GM10266 (cell line): ENCODE data around the gene BLACAT1.

Experiments
- DNase-seq: peaks from one replicate; pipeline ENCODE4 v3.0.0; 2012; ENCODE audit errors: extremely low spot score
- TF ChIP-seq, protein P1 (sequence below): IDR thresholded peaks from 2 replicates; pipeline ENCODE4 v1.5.1; 2012; ENCODE audit warnings: mild to moderate bottlenecking, low read depth; ENCODE audit not compliant: control insufficient read depth, insufficient read depth; ENCODE audit errors: missing control alignments

The BLACAT1 gene

DNA sequence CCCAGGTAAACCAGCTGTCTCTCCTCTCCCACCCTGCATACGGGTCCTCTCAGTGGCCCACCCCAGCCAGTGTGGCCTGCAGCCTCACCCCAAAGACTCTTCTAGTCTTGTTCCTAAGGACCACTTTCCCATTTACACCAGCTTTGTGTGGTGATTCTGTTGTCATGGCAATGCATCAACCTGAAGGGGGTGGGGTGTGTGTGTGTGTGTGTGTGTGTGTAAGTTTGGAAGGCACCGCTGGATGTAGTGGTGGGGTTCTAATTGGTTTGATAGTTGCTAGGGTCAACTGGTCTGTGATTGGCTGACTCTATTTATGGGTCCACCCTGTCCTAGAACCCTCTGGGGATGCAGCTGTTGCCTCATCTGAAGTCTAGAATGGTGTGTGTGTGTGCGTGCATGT is 43.9 kb upstream of the BLACAT1 start:
- no peak for DNase-seq
- TF ChIP-seq, protein P1, sequence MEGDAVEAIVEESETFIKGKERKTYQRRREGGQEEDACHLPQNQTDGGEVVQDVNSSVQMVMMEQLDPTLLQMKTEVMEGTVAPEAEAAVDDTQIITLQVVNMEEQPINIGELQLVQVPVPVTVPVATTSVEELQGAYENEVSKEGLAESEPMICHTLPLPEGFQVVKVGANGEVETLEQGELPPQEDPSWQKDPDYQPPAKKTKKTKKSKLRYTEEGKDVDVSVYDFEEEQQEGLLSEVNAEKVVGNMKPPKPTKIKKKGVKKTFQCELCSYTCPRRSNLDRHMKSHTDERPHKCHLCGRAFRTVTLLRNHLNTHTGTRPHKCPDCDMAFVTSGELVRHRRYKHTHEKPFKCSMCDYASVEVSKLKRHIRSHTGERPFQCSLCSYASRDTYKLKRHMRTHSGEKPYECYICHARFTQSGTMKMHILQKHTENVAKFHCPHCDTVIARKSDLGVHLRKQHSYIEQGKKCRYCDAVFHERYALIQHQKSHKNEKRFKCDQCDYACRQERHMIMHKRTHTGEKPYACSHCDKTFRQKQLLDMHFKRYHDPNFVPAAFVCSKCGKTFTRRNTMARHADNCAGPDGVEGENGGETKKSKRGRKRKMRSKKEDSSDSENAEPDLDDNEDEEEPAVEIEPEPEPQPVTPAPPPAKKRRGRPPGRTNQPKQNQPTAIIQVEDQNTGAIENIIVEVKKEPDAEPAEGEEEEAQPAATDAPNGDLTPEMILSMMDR: no peak

DNA sequence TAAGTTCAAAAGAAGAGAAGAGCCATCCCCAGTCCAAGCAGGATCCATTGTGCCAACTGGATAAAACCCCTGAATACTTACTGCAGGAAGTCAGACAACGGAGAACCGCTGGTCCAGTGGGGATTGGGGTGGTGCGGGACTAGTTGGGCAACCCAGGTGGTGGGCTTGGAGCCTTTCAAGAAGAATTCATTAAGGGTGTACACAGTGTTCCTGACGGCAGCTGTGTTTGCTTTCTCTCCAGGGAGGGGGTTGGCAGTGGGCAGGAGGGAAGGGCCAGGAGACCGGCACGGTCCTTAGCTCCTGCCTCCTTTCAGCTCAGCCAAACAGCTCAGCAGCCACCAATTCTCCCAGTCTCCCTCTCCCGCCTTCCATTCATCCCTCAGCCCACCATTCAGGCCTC is 41.5 kb upstream of the BLACAT1 start:
- no peak for DNase-seq
- TF ChIP-seq, protein P1: no peak

DNA sequence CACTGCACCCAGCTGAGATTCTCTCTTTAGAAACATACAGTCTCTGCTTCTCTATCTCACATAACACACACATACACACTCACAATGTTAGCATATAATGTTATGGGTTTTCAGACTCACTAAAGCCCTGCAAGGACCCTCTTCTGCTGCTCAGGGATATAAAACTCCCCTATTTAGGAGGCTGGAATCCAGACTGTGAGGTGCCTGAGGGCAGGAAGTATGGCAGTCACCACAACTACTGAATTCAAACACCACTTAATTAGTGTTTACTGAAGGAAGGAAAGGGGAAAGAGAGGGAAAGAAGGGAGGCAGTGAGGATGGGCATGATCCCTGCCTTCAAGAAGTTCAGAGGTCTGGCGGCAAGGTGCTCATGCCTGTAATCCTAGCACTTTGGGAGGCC is 40.8 kb upstream of the BLACAT1 start:
- DNase-seq: no peak
- TF ChIP-seq, protein P1: no peak

DNA sequence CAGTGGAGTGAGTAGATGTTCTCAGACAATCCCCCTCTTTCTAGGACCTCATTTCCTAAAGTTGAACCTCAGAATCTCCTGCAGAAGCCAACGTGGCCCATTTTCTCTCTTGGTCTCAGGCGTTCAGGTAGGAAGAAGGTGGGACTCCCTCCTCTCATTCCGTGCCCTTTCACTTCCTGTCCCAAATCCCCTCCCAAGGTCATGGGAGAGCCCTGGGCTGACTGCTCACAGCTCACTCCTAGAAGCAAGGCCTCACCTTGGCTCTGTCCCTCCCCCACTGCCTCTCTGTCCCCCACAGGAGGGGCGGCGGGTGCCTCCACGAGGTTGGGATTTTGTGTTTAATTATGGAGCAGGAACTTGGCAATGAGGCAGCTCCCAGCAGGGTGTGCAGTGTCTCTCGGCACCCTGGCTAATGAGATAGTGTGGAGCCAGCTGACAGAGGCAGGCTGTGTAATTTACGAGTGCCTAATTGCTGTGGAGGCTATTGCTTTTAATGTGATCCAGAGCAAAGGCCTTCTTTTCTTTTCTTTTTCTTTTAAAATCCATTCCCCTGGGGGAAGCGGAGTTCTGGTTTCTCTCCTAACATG is 39.5 kb upstream of the BLACAT1 start:
- DNase-seq: no peak
- TF ChIP-seq, protein P1: no peak

DNA sequence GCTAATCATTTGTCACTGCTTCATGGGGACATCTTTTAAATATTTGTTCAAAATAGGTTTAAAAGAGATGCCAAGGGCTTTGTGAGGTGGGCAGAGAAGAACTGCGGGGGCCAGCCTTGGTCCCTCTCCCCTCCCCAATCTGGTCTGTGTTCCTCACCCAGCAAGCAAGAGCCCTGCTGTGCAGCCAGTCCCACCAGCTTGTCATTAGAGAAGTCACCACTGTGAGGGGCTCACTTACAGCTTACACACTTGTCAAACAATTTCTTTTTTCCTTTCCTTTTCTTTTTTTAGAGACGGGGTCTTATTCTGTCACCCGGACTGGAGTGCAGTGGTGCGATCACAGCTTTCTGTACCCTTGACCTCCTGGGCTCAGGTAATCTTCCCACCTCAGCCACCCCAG is 38.3 kb upstream of the BLACAT1 start:
- TF ChIP-seq, protein P1: no peak
- DNase-seq: no peak

DNA sequence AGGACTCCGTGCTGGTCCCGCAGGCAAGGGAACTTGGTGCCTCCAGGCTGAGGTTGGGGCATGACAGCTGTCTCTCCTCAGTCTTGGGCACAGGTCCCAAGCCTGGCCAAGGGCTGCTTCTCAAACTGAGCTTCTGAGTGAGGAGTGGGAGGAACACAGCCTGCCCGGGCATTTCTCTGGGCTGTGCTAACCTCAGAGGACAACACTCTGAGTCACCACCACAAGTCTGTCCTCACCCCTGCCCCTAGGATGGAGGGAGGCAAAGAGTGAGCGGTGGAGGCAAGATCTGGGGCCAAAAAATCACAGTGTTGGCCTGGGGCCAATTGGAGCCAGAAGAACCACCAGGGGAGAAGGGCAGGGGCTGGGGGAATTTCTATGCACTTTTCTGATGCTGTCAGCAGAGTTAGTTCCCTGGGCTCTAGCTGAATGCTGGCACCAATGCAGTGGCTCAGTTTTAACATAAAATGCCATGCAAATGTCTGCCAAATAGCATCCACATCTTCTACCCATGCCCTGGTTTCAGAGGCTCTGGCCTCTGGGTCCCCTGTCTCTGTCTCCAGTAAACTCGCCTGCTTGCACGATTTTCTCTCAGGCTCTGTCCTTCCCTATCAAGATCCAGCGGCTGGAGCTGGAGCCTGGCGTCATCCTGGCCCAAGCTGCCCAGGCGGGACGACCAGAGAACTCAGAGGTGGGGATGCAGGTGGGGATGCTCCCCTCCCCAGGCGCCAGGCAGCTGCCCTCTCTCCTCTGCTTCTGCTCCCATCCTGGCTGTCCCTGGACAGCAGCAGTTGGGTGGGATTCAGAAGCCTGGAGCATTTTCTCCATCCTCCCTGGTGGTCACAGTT is 37.6 kb upstream of the BLACAT1 start:
- TF ChIP-seq, protein P1: no peak
- no peak for DNase-seq

DNA sequence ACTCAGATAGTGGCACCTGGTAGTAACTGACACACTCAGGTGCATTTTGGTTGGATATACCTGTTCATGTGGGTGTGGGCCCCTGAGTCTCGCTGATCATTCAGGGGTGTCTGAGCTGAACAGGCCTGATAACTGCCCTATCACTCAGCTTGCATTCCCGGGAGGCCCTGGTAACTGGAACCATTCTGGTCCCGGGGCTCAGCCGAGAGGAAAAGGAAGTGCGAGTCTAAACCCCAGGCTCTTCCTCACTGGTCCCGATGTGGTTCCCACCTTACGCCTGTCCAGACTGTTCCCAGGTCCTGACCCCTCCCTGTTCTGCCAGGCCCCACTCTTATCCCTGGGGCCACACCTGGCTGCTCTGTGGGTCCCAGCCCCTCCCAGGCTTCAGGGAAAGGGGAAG is 36.9 kb upstream of the BLACAT1 start:
- TF ChIP-seq, protein P1: no peak
- no peak for DNase-seq
